ENCODE data around the gene RASA3. TPM values are rescaled to one million over a fixed set of nuclear protein-coding genes. Genes with fewer than 3 reads are reported as not detected.

RASA3 gene
- total and polyA plus RNA-seq, 2 of the 8 experiments (the other 6 are each of a cell fraction or from before 2014, with no cell fraction given), result 7.5 to 21.9 TPM

- no peak overlapping the region for H3K27ac ChIP-seq (ENCODE audit: low read depth, low read length)
- H4K5ac ChIP-seq (ENCODE audit: insufficient read length, low read depth, low read length), result no peak overlapping the region
- H4K8ac ChIP-seq (ENCODE audit: extremely low read depth, insufficient read depth, low read length), result no peak overlapping the region
- no peaks in the 10 kb centered on the region for H3K4me1 ChIP-seq (replicated peaks in 1 of 4; ENCODE audit: control insufficient read depth in 3 of 4, insufficient read depth in 4 of 4, low read length in 3 of 4)
- H3K4me3 ChIP-seq (ENCODE audit: extremely low read depth in 1 of 4, insufficient read depth in 2 of 4, low read depth in 3 of 4, low read length in 4 of 4), result no peak overlapping the region
- H2BK5ac ChIP-seq (ENCODE audit: low read depth, low read length), result peak overlapping the region; percentile 24; the same call in 1 of the 2 replicates
- H3K9ac ChIP-seq (replicated peaks in 1 of 4; ENCODE audit: extremely low read depth in 1 of 4, low read depth in 3 of 4, low read length in 3 of 4), result no peak overlapping the region
- no peaks in the 10 kb centered on the region for H3K36me3 ChIP-seq (ENCODE audit: control insufficient read depth in 2 of 4, insufficient read depth in 4 of 4, low read length in 3 of 4)
- H3K79me1 ChIP-seq (ENCODE audit: low read depth, low read length), result no peaks in the 10 kb centered on the region
- no peaks in the 10 kb centered on the region for H3K27me3 ChIP-seq (replicated peaks in 1 of 4; ENCODE audit: control insufficient read depth in 3 of 4, extremely low read depth in 1 of 4, insufficient read depth in 3 of 4, low read length in 3 of 4)
- no peak overlapping the region for H3K23ac ChIP-seq (ENCODE audit: insufficient read length)
- WGBS, 2 experiments (ENCODE audit: extremely low coverage in 1 of 2, insufficient coverage in 1 of 2, insufficient read length in 1 of 2, insufficient replicate concordance in 2 of 2, low coverage in 1 of 2, low lambda C conversion rate in 2 of 2, missing lambda C conversion rate in 1 of 2), result 90% methylated on average over 11 of the region's 11 CpGs; no CpG with 5 or more reads in 1 of the 2 experiments
- no peak overlapping the region for H2AK5ac ChIP-seq (ENCODE audit: low read depth, low read length)
- H3K4me2 ChIP-seq (ENCODE audit: insufficient read depth in 1 of 2, low read depth in 2 of 2, low read length in 2 of 2), result no peak overlapping the region
- H3K79me2 ChIP-seq (ENCODE audit: control insufficient read depth in 1 of 2, insufficient read depth in 2 of 2, low read length in 2 of 2), result no peaks in the 10 kb centered on the region
- no peak overlapping the region for H4K91ac ChIP-seq (replicated peaks; ENCODE audit: insufficient read length, low read length)
- no peak overlapping the region for H2BK20ac ChIP-seq (ENCODE audit: low read length)
- peaks cover 0 to 8% of the 10 kb centered on the region in 2 experiments for H4K20me1 ChIP-seq (replicated peaks in 1 of 2; ENCODE audit: control insufficient read depth in 1 of 2, insufficient read depth in 2 of 2, low read length in 2 of 2)
- no peak overlapping the region for H3K4ac ChIP-seq (replicated peaks; ENCODE audit: insufficient read length, low read depth, low read length)
- no peak overlapping the region for H2BK12ac ChIP-seq (ENCODE audit: low read depth, low read length)
- DNase-seq (ENCODE audit: low read depth in 1 of 2, low spot score in 2 of 2), result no peak
- H3K56ac ChIP-seq (replicated peaks; ENCODE audit: insufficient read length, low read depth, low read length), result no peak overlapping the region
- no peak overlapping the region for H2BK15ac ChIP-seq (ENCODE audit: low read length)
- ChIA-PET CTCF (ENCODE audit: partially characterized antibody) (interaction anchor here (0.8 to 2.8 kb wide), 5 partner anchors 8 to 93 kb away, joined by 3 to 9 read pairs (median 5); no protein-coding TSS in a partner anchor), POLR2A (ENCODE audit: partially characterized antibody) (no interaction called here)
- H2BK120ac ChIP-seq (replicated peaks; ENCODE audit: low read depth, low read length), result no peak overlapping the region
- no peak for FAIRE-seq
- H3K9me3 ChIP-seq (ENCODE audit: insufficient read depth in 2 of 2, low read depth in 1 of 2, low read length in 1 of 2), result no peaks in the 10 kb centered on the region
- no peak overlapping the region for H3K14ac ChIP-seq (ENCODE audit: insufficient read length)
- no peak overlapping the region for H3K18ac ChIP-seq (ENCODE audit: extremely low read depth, low read length)
- H2AFZ ChIP-seq (ENCODE audit: low read length), result no peak overlapping the region
- peaks cover 5% of the 10 kb centered on the region; the same call in 1 of the 2 replicates for H3K23me2 ChIP-seq (ENCODE audit: low read depth, low read length)
- TF ChIP-seq FOSL1 (IDR thresholded peaks at IDR 0.05; ENCODE audit: insufficient read depth, low read depth, low read length) (no peak), PHF8 (conservative IDR thresholded peaks at IDR 0.05; ENCODE audit: low read depth, low read length) (no peak), CEBPB (IDR thresholded peaks at IDR 0.05; ENCODE audit: low read depth, low read length) (no peak), SP4 (IDR thresholded peaks at IDR 0.05; ENCODE audit: low read length) (no peak), EP300 (IDR thresholded peaks at IDR 0.05; ENCODE audit: borderline replicate concordance in 1 of 2, low read depth in 2 of 2, low read length in 2 of 2) (no peak), MAFK (IDR thresholded peaks at IDR 0.05; ENCODE audit: low read depth, low read length) (no peak), CHD2 (IDR thresholded peaks at IDR 0.05; ENCODE audit: low read length) (no peak), SAP30 (IDR thresholded peaks at IDR 0.05; ENCODE audit: insufficient read depth, insufficient replicate concordance, low read length) (no peak), BACH1 (IDR thresholded peaks at IDR 0.05; ENCODE audit: low read length) (no peak), SUZ12 (IDR thresholded peaks at IDR 0.05; ENCODE audit: low read length) (no peak), ATF3 (IDR thresholded peaks at IDR 0.05; ENCODE audit: insufficient read depth, low read depth, low read length) (no peak), RNF2 (IDR thresholded peaks at IDR 0.05; ENCODE audit: borderline replicate concordance, low read depth, low read length, missing control alignments, poor library complexity, severe bottlenecking) (no peak)
- TF ChIP-seq, protein P1, sequence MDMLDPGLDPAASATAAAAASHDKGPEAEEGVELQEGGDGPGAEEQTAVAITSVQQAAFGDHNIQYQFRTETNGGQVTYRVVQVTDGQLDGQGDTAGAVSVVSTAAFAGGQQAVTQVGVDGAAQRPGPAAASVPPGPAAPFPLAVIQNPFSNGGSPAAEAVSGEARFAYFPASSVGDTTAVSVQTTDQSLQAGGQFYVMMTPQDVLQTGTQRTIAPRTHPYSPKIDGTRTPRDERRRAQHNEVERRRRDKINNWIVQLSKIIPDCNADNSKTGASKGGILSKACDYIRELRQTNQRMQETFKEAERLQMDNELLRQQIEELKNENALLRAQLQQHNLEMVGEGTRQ (IDR thresholded peaks at IDR 0.05; ENCODE audit: low read length), result no peak
Observed at GRCh38 chr13:114015969-114016295, 116.5 kb downstream of the RASA3 start.
